ENCODE measurements around the gene ZBTB20.
"Not testable (repeated sequence)": the region's sequence is repeated elsewhere in the genome, so short reads cannot be mapped to it uniquely, and the experiment has no call there.

Gene ZBTB20

DNA sequence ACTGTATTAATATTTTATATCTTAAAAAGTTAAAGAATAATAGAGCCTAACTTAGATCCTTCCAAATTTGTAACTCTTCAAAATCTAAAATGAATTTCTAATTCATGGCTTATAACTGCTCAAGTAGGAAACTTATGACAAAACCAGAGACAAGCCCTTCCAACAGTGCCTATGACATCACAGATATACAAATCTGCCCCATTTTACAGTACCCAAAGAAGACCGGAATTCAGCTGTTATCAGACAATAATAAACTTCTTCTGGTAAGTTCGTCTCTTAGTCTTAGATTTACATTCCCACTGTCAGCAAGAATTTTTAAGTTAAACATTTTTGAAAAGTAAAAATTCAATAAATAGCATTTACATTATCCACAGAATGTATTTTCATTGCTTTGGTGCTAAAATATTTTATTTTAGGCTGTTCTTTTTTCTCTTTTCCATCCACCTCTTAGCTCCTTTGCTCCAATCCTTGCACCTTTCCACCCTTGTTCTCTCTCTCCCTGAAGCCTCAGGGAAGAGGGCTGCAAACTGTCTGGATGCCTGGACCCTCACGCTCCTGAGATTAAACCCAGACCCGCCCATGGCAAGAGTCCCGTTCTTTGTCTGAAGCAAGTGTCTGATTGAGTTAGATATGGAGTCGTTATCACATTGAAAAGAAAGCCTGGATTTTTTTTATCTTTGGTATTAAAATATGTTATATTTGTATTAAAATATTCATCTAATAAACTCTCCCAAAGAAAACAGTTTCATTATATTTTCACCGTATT is 312.7 kb downstream of the ZBTB20 start:
- DNase-seq (ENCODE audit: low read depth), result no peak

DNA sequence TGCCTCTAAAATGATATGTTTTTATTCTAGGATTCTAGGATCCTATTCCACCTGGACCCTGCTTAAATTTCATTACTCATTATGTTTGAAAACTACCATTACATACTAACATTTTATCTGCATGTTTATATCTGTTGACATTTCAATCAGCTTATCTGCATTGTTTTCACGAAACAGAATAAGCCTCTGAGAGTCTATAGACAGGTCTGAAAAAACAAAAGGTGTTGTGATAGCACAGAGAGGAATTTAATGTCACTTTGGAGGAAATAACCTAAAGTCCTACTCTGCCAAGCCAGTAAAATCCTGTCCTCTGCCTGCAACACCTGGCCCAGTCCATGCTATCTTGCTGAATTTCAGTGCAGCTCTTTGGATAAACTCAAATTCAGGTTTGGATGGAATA is 315.2 kb downstream of the ZBTB20 start:
- DNase-seq (ENCODE audit: low read depth), result no peak

DNA sequence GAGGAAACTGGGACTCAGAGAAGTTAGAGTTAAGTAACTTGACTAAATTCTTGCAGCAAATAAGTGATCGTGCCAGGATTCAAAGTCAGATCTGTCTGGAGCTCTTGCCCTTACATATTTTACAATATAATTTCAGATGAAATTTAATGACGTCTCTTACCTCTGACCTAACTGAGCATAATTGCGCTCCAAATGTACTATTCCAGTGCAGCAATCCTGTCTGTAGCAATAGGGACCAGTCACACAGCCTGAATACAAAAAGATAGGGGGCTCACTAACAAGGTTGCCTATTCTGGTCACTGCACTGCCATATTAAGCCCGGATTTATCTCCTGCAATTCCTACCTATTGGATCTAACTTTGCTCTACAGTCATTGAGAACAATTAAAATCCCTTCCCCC is 316.4 kb downstream of the ZBTB20 start:
- no peak for DNase-seq (ENCODE audit: low read depth)

DNA sequence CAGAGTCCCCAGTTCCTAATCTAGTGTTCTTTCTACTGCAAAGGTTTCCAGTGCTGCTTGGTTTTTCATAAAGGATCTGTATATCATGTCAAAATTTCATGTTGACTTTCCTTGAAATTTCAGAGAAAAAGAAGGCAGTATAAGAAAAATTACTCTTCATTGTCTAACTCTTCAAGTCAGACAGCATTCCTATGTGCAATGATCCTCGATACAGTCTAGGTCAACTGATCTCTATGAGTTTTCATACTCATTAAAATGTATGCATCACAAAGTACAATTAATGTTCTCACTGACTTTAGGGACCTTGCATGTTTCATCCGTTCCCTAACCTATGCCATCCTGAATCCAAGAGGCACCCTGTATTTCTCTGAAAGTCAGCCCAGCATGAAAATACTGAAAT is 317.3 kb downstream of the ZBTB20 start:
- no peak for DNase-seq (ENCODE audit: low read depth)

DNA sequence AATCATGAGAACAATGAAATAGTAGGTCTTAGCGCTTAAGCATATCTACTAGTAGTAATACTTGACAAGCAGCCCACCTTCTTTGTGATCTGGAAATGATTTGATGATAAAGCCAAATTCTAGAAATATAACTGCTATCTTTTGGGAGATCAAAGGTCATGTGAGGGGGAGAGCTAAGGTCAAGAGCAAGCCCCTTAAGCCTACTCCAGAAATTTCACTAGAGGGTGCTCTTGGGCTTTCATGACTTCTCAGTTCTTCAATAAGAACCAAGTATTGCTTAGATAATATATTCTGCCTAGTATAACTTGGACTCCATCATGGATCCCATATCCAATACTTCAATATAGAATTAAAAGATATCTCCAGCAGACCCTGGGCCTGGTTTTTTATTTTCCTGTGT is 319.6 kb downstream of the ZBTB20 start:
- DNase-seq (ENCODE audit: low read depth), result no peak

DNA sequence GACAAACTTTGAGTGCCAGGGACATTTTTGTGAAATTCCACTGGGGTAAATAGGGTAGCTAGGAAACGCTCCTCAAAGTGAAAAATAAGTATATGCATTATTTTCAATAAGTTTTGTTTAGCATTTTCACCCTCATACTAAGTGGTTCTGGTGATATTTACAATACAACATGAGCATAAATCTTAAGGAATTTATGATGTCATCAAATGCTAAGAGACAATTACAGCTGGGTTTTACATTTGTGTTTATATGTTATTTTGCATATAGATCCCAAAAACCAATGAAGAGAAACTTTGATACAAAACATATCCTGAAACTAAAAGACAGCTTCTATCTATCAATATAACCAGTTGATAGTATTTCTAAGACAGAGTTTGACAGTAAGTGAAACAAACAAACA is 323.1 kb downstream of the ZBTB20 start:
- DNase-seq (ENCODE audit: low read depth), result no peak

DNA sequence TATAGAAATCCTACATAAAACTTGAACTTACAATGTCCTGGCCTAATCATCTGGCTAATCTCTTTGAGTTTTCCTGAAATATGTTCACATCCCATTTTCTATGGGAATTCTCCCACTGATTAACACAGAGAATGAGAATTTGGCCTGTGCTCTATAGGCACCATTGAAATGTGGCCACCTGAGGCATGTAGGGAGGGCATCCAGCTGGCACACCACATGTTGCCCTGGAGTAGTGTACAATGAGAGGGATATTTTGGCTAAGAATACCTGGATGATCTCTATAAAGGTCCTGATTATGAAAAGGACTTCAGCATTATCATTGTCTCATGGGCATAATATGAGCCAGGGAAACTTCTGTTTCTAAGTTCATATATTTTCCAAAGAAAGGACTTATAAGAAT is 324.0 kb downstream of the ZBTB20 start:
- no peak for DNase-seq (ENCODE audit: low read depth)

DNA sequence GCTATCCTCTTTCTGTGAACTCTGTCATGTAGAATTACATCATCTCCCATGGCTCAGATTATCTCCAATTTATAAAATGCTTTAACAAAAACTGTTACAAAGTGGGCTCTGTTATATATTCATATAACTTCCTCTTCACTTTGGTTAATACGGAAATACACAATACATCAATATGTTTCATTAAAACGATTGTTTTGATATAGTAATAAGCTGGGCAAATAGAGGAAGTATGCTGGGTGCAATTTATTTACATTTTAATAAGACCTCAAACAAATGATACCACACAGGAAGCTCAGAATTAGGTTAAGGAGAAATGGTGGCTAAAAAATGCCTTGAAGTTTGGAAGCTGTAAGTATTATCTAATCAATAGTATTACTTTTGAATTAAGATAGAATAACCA is 331.0 kb downstream of the ZBTB20 start:
- DNase-seq (ENCODE audit: low read depth), result no peak

DNA sequence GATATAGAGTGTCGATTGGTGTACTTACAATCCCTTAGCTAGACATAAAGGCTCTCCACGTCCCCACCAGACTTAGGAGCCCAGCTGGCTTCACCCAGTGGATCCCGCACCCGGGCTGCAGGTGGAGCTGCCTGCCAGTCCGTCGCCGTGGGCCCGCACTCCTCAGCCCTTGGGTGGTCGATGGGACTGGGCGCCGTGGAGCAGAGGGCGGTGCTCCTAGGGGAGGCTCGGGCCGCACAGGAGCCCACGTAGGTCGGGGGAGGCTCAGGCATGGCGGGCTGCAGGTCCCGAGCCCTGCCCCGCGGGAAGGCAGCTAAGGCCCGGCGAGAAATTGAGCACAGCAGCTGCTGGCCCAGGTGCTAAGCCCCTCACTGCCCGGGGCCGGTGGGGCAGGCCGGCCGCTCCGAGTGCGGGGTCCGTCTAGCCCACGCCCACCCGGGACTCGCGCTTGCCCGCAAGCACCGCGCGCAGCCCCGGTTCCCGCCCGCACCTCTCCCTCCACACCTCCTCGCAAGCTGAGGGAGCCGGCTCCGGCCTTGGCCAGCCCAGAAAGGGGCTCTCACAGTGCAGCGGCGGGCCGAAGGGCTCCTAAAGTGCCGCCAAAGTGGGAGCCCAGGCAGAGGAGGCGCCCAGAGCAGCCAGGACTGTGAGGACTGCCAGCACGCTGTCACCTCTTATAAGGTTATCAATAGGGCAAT is 334.4 kb downstream of the ZBTB20 start:
- DNase-seq (ENCODE audit: low read depth), result not testable (repeated sequence)

DNA sequence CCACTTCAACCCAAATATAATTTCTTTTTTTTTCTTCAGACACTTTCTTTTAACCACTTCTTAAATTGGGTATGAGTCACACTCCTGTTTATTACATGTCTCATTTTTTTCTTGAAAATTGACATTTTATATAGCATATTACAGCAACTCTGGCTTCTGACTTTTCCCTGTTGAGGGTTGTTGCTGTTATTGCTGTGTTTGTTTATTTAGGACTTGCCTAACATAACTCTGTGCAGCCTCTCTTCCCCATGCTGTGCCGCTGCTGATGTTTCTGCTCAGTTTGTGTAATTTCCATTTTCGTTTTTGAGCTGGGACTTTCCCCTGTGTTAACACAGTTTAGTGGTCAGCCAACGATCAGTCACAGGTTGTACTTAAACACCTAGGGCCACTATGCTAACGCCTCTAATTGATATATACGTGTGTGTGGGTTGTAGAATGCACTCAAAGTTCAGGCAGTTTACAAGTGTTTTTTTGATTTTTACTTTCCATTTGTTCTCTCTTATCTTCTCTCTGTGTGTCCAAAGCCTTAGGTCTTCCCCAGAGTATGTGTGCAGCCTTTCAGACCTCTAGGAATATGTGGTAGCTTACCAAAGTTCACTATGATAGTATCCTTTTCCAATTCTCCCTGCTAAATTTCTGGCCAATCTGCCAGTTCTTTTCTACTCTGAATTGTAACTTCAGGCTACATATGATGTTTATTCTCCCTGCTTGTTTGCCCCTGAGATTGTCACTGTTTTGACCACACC is 337.2 kb downstream of the ZBTB20 start:
- DNase-seq (ENCODE audit: low read depth), result no peak

DNA sequence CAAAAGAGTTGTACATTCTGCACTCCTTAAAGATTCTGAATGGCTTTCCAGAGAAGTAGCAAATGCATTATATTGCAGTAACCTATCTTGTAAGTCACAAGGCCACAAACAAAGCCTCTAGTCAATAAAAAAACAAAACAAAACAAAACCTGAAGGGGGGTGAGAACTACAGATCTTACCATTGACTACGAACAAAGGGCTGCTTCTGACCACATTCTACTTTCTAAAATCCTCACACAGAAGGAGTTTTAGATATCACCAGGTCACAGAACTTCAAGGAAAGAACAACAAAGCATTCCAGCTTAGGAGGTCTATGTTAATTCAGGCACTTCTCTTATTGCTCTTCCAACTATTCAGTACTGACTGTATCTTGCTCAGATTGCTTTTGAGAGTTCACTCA is 343.0 kb downstream of the ZBTB20 start:
- DNase-seq (ENCODE audit: low read depth), result no peak

DNA sequence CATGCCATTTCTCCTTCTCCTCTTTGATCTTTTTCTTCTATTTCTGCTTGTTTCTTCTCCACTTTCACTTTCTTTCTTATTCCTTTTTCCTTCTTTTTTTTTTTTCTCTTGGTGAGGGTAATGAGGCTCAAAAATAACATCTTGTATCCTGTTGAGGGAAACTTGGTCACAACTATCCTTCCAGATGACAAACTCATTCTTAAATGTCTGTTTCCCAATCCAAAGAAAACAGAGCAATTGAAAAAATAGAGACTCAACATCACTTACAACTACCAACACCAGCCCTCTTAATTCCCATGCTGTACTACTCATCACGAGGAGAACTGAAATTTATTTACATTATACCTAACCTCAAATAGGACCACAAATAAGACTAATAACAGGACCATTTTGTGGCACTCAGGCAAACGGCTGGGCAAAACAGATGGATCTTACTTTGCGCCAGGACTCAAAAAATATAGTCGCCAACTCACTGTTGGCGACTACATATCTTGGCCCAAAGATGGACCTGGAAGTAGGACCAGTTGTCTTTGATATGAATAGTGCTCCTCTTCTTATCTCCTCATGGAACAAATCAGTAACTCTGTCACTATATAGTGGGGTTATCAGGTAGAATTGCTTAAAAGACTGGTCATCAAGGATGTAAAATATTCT is 343.9 kb downstream of the ZBTB20 start:
- DNase-seq (ENCODE audit: low read depth), result no peak

DNA sequence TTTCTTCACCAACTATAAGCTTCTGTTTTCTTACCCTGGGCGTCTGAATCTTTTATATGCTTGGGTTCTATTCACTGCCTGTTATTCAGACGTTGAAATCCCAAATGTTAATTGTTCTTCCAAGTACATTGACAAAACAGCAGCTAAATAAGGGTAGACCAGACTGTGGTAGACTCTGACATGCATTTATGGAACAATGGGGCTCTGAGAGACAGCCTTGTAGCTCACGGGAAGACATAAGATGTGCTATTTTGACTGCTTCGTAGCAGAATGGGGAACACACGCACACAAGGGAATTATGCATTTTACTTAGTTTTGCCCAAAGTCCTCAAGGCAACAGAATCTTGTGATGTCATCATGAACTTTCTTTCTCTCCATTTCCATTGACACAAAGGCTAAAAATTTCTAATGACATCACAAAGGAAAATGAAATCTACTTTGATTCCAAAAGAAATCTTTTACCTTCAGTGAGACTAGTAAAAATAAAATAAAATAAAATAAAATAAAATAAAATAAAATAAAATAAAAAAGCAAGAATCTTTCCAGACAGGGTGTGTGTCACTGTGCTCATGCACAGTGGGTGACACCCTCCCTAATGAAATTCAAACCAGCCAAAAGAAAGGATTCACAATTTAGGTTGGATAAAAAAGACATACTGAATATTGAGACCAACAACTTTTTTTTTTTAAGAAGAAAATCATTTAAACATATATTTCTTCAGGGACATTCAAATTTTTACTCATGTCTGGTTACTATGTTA is 346.6 kb downstream of the ZBTB20 start:
- no peak for DNase-seq (ENCODE audit: low read depth)

DNA sequence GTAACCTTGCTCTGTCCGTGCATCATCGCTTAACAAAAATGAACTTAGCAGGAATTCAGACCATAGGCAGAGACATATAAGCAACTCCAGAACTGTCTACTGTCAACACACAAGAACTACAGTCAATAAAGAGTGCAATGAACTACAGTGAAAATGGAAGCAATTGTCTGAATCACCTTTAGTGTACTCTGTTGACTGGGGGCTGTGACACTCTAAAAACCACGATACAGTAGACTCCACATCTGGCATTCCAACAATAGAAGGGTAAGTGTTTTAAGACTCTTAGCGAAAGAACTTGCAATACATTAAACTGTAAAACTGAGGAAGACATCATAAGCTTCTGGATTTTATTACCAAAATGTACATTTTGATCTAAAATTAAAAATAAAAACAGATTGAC is 347.3 kb downstream of the ZBTB20 start:
- no peak for DNase-seq (ENCODE audit: low read depth)

DNA sequence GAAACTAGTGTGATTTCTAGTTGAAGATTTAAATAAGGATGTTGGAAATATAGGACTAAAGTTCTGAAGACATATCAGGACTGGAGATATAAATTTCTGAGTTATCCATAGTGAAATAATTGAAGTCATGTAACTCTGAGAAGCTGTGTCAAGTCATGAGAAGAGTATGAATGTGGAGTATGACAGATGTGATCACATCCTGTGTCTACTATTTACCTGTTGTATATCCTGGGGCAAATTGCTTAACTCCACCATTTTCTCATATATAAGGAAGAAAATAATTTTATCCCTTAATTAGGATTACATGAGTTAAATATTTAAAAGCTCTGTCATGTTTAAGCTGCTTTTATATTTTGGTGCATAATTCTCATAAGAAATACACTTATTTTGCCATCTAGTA is 350.3 kb downstream of the ZBTB20 start:
- DNase-seq (ENCODE audit: low read depth), result no peak

DNA sequence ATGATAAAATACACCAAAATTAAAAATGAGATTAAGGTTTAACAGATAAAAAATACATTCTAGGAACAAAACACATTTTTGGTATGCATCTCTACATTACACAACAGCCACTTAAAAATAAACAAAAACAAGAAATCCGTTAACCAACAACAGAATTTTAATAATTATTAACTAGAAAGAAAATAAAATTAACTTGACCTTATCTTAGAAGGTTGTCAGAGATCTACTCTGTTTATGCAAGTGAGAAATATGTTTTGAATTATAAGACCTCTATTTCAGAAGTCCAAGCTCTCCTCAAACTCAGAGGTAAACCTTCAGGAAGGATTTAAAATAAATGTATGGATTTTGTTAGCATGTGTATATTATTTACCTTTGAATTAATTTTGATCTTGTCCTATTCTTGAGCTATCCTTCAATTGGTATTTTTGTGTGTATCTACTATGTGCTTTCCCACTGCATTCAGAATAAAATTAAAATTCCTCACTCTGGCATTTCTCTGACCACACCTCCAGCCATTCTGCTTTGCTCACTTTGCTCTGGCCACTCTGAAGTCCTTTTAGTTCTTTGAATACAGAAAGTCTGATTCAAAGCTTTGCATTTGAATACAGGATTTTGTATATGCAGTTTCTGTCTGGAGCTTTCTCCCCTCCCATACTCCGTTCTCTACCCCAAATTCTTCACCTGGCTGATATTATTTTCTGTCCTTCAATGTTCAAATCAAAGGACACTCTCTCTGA is 352.0 kb downstream of the ZBTB20 start:
- DNase-seq (ENCODE audit: low read depth), result no peak

DNA sequence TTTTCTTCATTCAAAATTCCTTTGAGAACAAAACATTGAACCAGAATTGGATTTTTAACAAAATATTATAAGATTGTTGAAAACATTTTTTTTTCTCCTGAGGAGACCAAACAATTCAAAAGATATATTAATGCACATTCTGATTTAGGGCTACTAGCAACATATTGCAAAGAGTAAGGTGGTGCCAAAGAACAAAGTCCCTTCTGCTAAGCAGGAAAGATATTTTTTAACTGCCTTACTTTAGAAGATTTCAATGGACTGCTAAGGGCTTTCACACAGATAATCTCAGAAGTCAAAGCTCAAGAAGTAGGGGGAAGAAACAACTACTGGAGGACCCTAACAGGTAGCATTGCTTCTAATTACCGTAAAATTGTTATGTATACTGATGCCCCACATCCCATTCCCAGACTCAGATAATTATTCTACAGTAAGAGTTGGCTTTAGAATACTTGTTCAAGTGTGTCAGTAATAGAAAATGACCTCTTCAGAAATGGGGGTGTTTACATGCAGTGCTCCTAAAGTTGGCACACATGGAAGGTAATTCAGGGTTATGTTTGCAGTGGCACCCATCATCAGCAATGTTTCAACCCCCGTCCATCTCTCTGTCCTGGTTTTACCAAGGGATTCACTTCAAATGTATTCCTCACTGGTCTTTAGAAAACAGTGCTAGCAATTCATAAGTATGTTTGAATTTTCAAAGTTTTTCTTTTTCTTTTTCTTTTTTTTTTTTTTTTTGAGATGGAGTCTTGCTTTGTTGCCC is 354.7 kb downstream of the ZBTB20 start:
- no peak for DNase-seq (ENCODE audit: low read depth)

DNA sequence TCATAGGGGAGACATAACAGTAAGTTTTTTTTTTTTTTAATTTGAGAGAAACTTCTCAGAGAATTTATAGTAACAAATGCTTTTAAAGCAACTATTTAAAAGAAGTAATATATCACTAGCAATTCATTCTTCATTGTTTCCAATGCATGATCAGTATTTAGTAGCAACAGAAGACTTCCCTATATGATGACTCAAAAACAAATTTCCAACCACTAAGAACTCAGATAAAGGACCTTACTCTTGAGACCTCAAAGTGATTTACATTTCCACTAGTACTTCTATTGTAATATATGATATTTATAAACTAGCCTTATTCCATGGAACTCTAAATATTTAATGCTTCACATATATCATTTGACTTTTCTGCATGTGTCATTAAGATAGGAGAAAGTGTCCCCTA is 356.3 kb downstream of the ZBTB20 start:
- DNase-seq (ENCODE audit: low read depth), result no peak

DNA sequence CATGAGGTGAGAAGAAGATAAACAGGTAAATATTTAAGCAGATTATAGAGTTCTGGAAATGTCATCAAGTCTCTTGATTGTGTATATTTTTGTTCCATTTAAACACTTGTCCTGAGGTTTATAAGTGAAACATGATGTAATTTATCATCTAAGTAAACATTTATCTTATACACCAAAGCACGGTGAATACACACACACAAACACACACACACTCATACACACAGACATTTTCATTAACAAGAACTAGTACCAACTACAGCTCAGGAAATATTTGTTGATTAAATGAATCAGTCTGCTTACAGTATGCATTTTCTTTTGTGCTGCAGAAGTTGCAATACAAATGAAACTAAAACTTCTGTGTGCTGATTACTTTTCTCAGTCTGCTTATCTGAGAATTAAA is 357.3 kb downstream of the ZBTB20 start:
- DNase-seq (ENCODE audit: low read depth), result no peak

DNA sequence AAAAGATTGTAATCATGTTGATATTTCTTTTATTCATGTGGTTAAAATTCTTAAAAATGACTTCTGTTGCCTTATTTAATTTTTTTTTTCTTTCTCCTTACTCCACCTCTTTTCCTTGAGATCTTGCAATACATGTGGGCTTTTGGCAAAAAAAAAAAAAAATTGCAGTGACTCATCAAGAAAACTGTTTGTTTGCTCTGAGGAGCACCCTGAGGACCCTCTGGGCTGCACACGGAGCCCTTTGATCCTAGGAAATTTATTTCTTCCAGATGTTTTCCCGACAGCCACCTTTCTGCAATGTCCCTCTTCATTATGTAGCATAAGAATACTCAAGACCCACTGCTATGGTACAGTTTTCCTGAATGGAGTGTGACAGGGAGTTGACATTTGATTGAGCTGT is 371.7 kb downstream of the ZBTB20 start:
- no peak for DNase-seq (ENCODE audit: low read depth)
